ENCODE data around the gene SELP.

Gene SELP

DNA sequence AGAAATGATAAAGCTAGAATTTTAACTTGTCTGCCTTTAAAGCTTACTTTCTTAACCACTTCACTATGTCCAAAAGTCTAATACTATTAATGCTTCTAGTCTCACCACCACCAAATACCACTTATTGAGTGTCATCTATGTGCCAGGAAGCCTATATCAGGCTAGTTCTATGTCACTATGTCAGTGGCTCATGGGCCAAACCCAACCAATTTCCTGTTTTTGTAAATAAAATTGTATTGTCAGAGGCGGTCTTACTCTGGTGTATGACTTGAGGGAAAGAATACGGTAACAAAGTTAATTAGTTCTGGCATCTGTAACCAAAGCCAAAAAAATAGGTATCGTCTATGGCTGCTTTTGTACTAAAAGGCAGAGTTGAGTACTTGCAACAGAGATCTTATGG lies 58.5 kb downstream of the SELP start:
- peaks cover 27% of the 10 kb centered on the region for H3K4me1 Mint-ChIP-seq
- H3K9me3 Mint-ChIP-seq = no peaks in the 10 kb centered on the region
- no peak overlapping the region for H3K4me3 Mint-ChIP-seq
- H3K27ac Mint-ChIP-seq = no peak overlapping the region
- H3K36me3 Mint-ChIP-seq = peaks cover 39% of the 10 kb centered on the region
- no peaks in the 10 kb centered on the region for H3K27me3 Mint-ChIP-seq

GRCh38 chr1:169570172-169570574 lies 59.8 kb downstream of the SELP start:
- Mint-ChIP-seq H3K9me3 (no peaks in the 10 kb centered on the region), H3K4me3 (no peak overlapping the region), H3K27me3 (no peaks in the 10 kb centered on the region), H3K27ac (no peak overlapping the region), H3K36me3 (peaks cover 38% of the 10 kb centered on the region), H3K4me1 (peaks cover 36% of the 10 kb centered on the region)

- H3K4me1 Mint-ChIP-seq = peaks cover 46% of the 10 kb centered on the region
- H3K27ac Mint-ChIP-seq = no peak overlapping the region
- peaks cover 9% of the 10 kb centered on the region for H3K9me3 Mint-ChIP-seq
- no peak overlapping the region for H3K4me3 Mint-ChIP-seq
- no peaks in the 10 kb centered on the region for H3K27me3 Mint-ChIP-seq
- H3K36me3 Mint-ChIP-seq = peaks cover 45% of the 10 kb centered on the region
Measured at GRCh38 chr1:169568497-169568896, 61.4 kb downstream of the SELP start.

DNA sequence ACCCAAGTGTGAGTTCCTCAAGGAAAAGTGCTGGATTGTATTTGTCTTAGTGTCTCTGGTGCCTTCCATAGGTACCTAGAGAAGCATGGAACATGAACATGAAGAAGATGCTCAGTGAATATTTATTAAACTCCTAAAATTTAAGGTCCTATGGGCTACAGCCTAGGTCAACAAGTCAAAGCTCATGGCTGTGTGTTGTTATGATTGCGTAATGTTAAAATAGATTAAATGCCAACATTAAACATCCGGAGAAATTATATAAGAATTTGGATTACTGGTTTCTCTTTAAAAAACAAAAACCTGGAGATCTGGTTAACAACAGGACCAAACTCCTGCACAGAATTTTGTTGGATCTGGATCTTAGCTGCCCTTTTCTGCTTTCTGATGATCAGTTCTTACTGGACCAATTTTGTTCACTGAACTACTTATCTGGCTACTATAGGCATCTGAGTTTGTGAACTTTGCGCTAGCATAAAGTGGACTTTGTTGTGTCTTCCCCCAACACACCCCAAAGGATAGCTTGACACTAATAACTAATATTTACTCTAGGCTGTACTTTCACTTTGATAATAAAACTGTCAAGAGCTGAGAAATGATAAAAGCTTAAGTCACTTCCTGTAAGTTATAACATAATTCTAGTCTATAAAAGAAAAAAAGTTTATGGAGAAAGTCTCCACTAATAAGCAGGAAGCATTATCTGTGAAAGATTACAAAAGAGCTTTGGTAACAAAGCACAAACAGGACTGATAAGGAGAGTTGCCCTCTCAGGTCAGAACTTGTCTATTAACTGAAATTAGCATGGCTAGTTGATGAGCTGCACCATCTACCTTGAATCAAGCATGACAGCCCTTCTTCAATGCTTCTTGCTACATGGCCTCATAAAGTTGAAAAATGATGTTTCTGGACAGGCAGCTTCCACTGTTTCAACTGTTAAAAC lies 64.3 kb downstream of the SELP start:
- Mint-ChIP-seq H3K36me3 (peaks cover 44% of the 10 kb centered on the region), H3K9me3 (peaks cover 13% of the 10 kb centered on the region), H3K27me3 (no peaks in the 10 kb centered on the region), H3K27ac (no peak overlapping the region), H3K4me1 (peaks cover 31% of the 10 kb centered on the region), H3K4me3 (no peak overlapping the region)

DNA sequence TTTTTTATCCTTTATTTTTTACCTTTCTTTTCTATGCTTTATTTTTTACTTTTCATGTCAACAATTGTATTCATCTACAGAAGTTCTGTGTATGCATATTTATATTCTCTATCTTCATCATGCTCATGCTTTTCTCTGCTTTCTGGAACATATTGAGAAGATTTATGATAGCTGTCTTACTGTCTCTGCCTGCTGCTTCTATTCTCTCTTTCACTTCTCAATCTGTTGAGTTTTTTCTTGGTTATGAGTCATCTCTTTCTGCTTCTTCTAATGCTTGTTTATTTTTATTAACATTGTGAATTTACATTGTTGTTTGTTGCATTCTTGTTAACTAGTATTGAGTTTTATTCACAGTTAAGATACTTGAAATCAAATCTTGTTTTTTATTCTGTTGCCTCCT lies 66.3 kb downstream of the SELP start:
- Mint-ChIP-seq H3K27ac (no peak overlapping the region), H3K27me3 (no peaks in the 10 kb centered on the region), H3K4me1 (peaks cover 31% of the 10 kb centered on the region), H3K4me3 (no peak overlapping the region), H3K36me3 (peaks cover 50% of the 10 kb centered on the region), H3K9me3 (peaks cover 13% of the 10 kb centered on the region)

DNA sequence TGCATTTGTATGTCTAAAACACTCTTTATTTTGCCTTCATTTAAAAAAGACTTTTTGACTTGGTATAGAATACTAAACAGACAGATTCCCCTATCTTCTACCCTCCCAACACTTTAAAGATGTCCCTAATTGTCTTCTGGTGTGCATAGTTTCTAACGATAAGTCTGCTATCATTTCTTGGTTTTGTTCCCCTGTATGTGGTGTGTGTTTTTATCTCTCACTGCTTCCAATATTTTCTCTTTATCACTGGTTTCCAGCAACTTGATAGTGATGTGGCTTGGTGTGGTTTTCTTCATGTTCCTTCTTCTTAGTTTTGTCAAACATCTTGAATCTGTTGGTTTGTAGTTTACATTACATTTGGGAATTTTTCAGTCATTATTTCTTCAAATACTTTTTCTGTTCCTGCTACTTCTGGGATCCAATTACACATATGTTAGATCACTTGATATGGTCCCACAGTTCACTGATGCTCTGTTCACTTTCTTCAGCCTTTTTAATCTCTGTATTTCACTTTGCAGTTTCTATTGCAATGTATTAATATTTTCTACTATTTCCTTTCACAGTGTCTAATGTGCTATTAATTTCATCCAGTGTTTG lies 66.8 kb downstream of the SELP start:
- no peak overlapping the region for H3K4me3 Mint-ChIP-seq
- no peaks in the 10 kb centered on the region for H3K27me3 Mint-ChIP-seq
- H3K27ac Mint-ChIP-seq = no peak overlapping the region
- H3K36me3 Mint-ChIP-seq = peaks cover 52% of the 10 kb centered on the region
- peaks cover 13% of the 10 kb centered on the region for H3K9me3 Mint-ChIP-seq
- peaks cover 31% of the 10 kb centered on the region for H3K4me1 Mint-ChIP-seq

- H3K36me3 Mint-ChIP-seq = peaks cover 59% of the 10 kb centered on the region
- H3K4me3 Mint-ChIP-seq = no peak overlapping the region
- H3K27me3 Mint-ChIP-seq = no peaks in the 10 kb centered on the region
- H3K9me3 Mint-ChIP-seq = peaks cover 13% of the 10 kb centered on the region
- H3K4me1 Mint-ChIP-seq = peaks cover 28% of the 10 kb centered on the region
- H3K27ac Mint-ChIP-seq = no peak overlapping the region
Measured at GRCh38 chr1:169561692-169562091, 68.2 kb downstream of the SELP start.

GRCh38 chr1:169557131-169557530 lies 72.8 kb downstream of the SELP start:
- no peak overlapping the region for H3K27ac Mint-ChIP-seq
- no peaks in the 10 kb centered on the region for H3K9me3 Mint-ChIP-seq
- peaks cover 50% of the 10 kb centered on the region for H3K36me3 Mint-ChIP-seq
- no peak overlapping the region for H3K4me3 Mint-ChIP-seq
- H3K27me3 Mint-ChIP-seq = no peaks in the 10 kb centered on the region
- H3K4me1 Mint-ChIP-seq = no peaks in the 10 kb centered on the region

DNA sequence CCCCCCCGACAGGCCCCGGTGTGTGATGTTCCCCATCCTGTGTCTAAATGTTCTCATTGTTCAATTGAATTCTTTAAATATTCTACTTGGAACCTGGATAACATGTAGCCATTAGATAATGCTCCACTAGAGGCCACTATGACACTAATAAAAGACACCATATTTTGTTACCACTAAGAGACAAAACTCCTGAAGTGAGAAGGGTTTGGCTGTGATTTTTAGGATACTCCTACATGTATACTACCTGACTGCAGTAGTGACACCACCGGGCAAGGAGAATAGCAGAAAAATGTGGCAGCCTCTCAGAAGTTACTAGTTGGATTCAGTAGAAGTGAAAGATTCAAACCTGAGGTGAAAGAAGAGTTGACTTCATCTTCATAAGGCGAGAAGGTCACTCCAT lies 79.6 kb downstream of the SELP start:
- H3K9me3 Mint-ChIP-seq = no peaks in the 10 kb centered on the region
- no peak overlapping the region for H3K4me3 Mint-ChIP-seq
- H3K4me1 Mint-ChIP-seq = no peaks in the 10 kb centered on the region
- peaks cover 39% of the 10 kb centered on the region for H3K36me3 Mint-ChIP-seq
- H3K27me3 Mint-ChIP-seq = no peaks in the 10 kb centered on the region
- H3K27ac Mint-ChIP-seq = no peak overlapping the region

DNA sequence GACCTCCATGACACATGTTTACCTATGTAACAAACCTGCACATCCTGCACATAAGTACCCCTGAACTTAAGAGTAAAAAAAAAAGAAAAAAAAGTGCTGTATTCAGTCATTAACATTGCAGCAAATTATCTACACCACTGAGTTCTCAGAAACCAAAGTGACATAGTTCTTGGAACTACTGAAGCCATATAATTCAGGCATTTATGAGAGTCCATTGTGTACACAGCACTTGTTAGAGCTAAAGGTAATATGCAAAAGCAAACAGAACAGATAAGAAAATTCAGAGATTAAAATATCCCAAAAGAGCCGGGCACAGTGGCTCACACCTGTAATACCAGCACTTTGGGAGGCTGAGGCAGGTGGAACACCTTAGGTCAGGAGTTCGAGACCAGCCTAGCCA lies 81.6 kb downstream of the SELP start:
- Mint-ChIP-seq H3K4me3 (no peak overlapping the region), H3K9me3 (no peaks in the 10 kb centered on the region), H3K36me3 (peaks cover 36% of the 10 kb centered on the region), H3K27ac (peak overlapping the region; percentile 36), H3K27me3 (no peaks in the 10 kb centered on the region), H3K4me1 (no peaks in the 10 kb centered on the region)

- peaks cover 42% of the 10 kb centered on the region for H3K36me3 Mint-ChIP-seq
- H3K27ac Mint-ChIP-seq = no peak overlapping the region
- H3K9me3 Mint-ChIP-seq = no peaks in the 10 kb centered on the region
- H3K27me3 Mint-ChIP-seq = no peaks in the 10 kb centered on the region
- no peaks in the 10 kb centered on the region for H3K4me1 Mint-ChIP-seq
- H3K4me3 Mint-ChIP-seq = no peak overlapping the region
Measured at GRCh38 chr1:169546087-169546995, 83.6 kb downstream of the SELP start.

DNA sequence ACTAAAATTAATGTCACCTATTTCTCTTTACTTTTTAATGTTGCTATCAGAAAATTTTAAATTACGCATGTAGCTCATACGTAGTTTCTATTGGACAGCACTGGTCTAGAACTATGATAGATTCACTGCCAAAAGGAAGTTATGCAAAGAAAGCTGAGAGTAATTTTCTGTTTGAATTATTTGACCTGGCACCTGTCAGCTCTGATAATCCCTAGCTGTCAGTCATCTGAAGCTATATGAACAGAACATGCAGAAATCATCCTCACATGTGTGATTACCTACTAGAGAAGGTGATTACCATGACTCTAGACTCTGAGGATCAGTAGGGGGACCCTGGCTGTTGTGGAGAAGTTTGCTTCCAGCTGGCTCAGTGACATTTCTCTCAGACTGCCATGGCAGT lies 84.5 kb downstream of the SELP start:
- Mint-ChIP-seq H3K36me3 (peaks cover 42% of the 10 kb centered on the region), H3K27ac (no peak overlapping the region), H3K4me1 (no peaks in the 10 kb centered on the region), H3K27me3 (no peaks in the 10 kb centered on the region), H3K9me3 (no peaks in the 10 kb centered on the region), H3K4me3 (no peak overlapping the region)

GRCh38 chr1:169538998-169539871 lies 90.7 kb downstream of the SELP start:
- H3K27me3 Mint-ChIP-seq = no peaks in the 10 kb centered on the region
- peaks cover 38% of the 10 kb centered on the region for H3K36me3 Mint-ChIP-seq
- no peaks in the 10 kb centered on the region for H3K9me3 Mint-ChIP-seq
- H3K27ac Mint-ChIP-seq = peak overlapping the region; percentile 9
- no peak overlapping the region for H3K4me3 Mint-ChIP-seq
- H3K4me1 Mint-ChIP-seq = peaks cover 4% of the 10 kb centered on the region
